Panc1 (cell line): Measurements from ENCODE around the gene VEGFD. TPM values are rescaled to one million over a fixed set of nuclear protein-coding genes. Genes with fewer than 3 reads are reported as not detected.

Experiments
- ATAC-seq: fragments of 200-7000 bp; cut with Tn5 transposase; 2 replicates; pipeline ENCODE4 v1.9.1; 2020; ENCODE audit warnings: mild to moderate bottlenecking, moderate library complexity
- BruUV-seq: library from RNA; stranded (reverse); fragments of 400-500 nt; replicated peaks from 2 replicates; lab custom pipeline; 2021; lab: Mats Ljungman, UMichigan
- CTCF ChIA-PET: fragments of 300-600 bp; sonication (Branson Sonifier 250); formaldehyde crosslinking; loops from one replicate; lab custom pipeline; 2022; ENCODE audit warnings: antibody characterized with exemption; lab: Charles Lee
- POLR2A ChIA-PET: fragments of 300-600 bp; sonication (Branson Sonifier 250); formaldehyde crosslinking; loops from one replicate; lab custom pipeline; 2022; ENCODE audit warnings: antibody characterized with exemption; lab: Charles Lee
- DNase-seq: peaks from one replicate; pipeline ENCODE4 v3.0.0-alpha.2; 2010; ENCODE audit warnings: low read depth, low spot score
- H3K27ac ChIP-seq: 2 replicates; pipeline ENCODE4 v1.5.1; 2011; ENCODE audit warnings: mild to moderate bottlenecking, low read length, inconsistent platforms
- H3K27me3 ChIP-seq: fragments of 200-500 bp; sonication (Bioruptor generic); 2 replicates; pipeline ENCODE4 v1.6.0; 2014; ENCODE audit warnings: low read length, inconsistent platforms; ENCODE audit not compliant: control insufficient read depth, insufficient read depth
- H3K36me3 ChIP-seq: fragments of 200-500 bp; sonication (Bioruptor generic); 2 replicates; pipeline ENCODE4 v1.5.1; 2014; ENCODE audit warnings: inconsistent platforms, mild to moderate bottlenecking, low read length, moderate library complexity; ENCODE audit not compliant: control insufficient read depth, insufficient read depth
- H3K4me1 ChIP-seq: 2 replicates; pipeline ENCODE4 v1.5.1; 2011; ENCODE audit warnings: inconsistent platforms, mild to moderate bottlenecking, low read length, moderate library complexity; ENCODE audit not compliant: control insufficient read depth, insufficient read depth
- H3K4me3 ChIP-seq, 2 experiments: 2 replicates each; pipeline ENCODE4 v1.5.1; 2011 to 2012; ENCODE audit warnings: low read depth in 2 of 2, low read length in 2 of 2, mild to moderate bottlenecking in 2 of 2, inconsistent platforms in 1 of 2, moderate library complexity in 1 of 2
- H3K9me3 ChIP-seq: fragments of 200-500 bp; sonication (Bioruptor generic); 2 replicates; pipeline ENCODE4 v1.5.1; 2014; ENCODE audit warnings: low read depth, mild to moderate bottlenecking, inconsistent platforms, low read length, moderate library complexity; ENCODE audit not compliant: control insufficient read depth, insufficient read depth
- CTCF ChIP-seq: fragments of 450-650 bp; IDR thresholded peaks from 2 replicates; pipeline ENCODE4 v1.5.1; 2017; ENCODE audit warnings: mild to moderate bottlenecking
- POLR2AphosphoS5 ChIP-seq: IDR thresholded peaks from 2 replicates; pipeline ENCODE4 v1.6.1; 2012; ENCODE audit warnings: mild to moderate bottlenecking, low read depth, low read length, moderate library complexity
- REST ChIP-seq, 2 experiments: IDR thresholded peaks; 2 replicates each; pipeline ENCODE4 v1.6.1; 2011 to 2012; ENCODE audit warnings: low read depth in 2 of 2, control low read depth in 1 of 2, low read length in 1 of 2, mild to moderate bottlenecking in 1 of 2, moderate library complexity in 1 of 2; ENCODE audit not compliant: insufficient read depth in 1 of 2
- SIN3A ChIP-seq: IDR thresholded peaks from 2 replicates; pipeline ENCODE4 v1.6.1; 2012; ENCODE audit warnings: low read depth, mild to moderate bottlenecking, low read length, moderate library complexity, borderline replicate concordance; ENCODE audit not compliant: insufficient read depth
- TCF7L2 ChIP-seq: IDR thresholded peaks from 2 replicates; pipeline ENCODE4 v1.6.1; 2011; ENCODE audit warnings: mild to moderate bottlenecking, low read depth, low read length, inconsistent platforms
- in situ Hi-C: cut with HindIII; loops from 2 replicates; pipeline ENCODE4 v1.10.0; 2016; ENCODE audit warnings: low sequenced_read_pairs, low pct_unique_long_range_greater_than_20kb
- intact Hi-C: fragments of 100-400 bp; cut with micrococcal nuclease; formaldehyde crosslinking; loops from one replicate; pipeline ENCODE4 v1.10.0; 2022; ENCODE audit not compliant: unreplicated experiment
- total RNA-seq: library from RNA; stranded (reverse); gene quantifications from one replicate; pipeline ENCODE4 v1.2.1, GENCODE V29; 2021; ENCODE audit not compliant: unreplicated experiment

Gene VEGFD
- total RNA-seq, 1 experiment from 2014 or later: not detected

GRCh38 chrX:15416133-15416993, 32.1 kb upstream of the VEGFD start:
- ATAC-seq: no peak
- intact Hi-C loops: no loop called here

GRCh38 chrX:15413101-15413500, 28.9 kb upstream of the VEGFD start:
- intact Hi-C loops (no loop called here), in situ Hi-C loops (no loop called here)
- Histone ChIP-seq H3K4me3 (no peak overlapping the region), H3K27me3 (no peaks in the 10 kb centered on the region), H3K27ac (no peak overlapping the region), H3K36me3 (no peaks in the 10 kb centered on the region), H3K4me1 (no peaks in the 10 kb centered on the region), H3K9me3 (no peaks in the 10 kb centered on the region)
- ChIA-PET CTCF (no interaction called here), POLR2A (no interaction called here)
- ATAC-seq (no peak), DNase-seq (no peak)
- BruUV-seq: no TSS peak
- TF ChIP-seq POLR2AphosphoS5 (no peak), TCF7L2 (no peak), CTCF (no peak)

More at GRCh38 chrX:15416133-15416993, 32.1 kb upstream of the VEGFD start:
- Histone ChIP-seq H3K27me3 (no peaks in the 10 kb centered on the region), H3K27ac (no peak overlapping the region), H3K36me3 (no peaks in the 10 kb centered on the region), H3K4me3 (no peak overlapping the region), H3K9me3 (no peaks in the 10 kb centered on the region), H3K4me1 (no peaks in the 10 kb centered on the region)
- DNase-seq: no peak
- in situ Hi-C loops: no loop called here
- TF ChIP-seq POLR2AphosphoS5 (no peak), TCF7L2 (no peak), REST (IDR thresholded peaks at IDR 0.05; ENCODE audit: insufficient read depth in 1 of 2, low read depth in 2 of 2, low read length in 1 of 2) (no peak), SIN3A (no peak), CTCF (no peak)
- BruUV-seq: no TSS peak
- CTCF ChIA-PET: no interaction called here
- POLR2A ChIA-PET: no interaction called here
